ENCODE measurements around the gene PRDM5. TPM values are rescaled to one million over a fixed set of nuclear protein-coding genes. Genes with fewer than 3 reads are reported as not detected.
A peak's percentile ranks its signal among the peaks of the same experiment; 100 is the strongest.

PRDM5 gene
- 1 to 10 TPM; 3.5 to 3.8 TPM for total RNA-seq
- polyA plus RNA-seq = 1 to 10 TPM in 1 of 3 donors, under 1 TPM in 2; 0.74 to 1.9 (median 0.94) TPM
- 0.98 to 4.3 (median 2.1) reads per million in 6 experiments for total RNA-seq

DNA sequence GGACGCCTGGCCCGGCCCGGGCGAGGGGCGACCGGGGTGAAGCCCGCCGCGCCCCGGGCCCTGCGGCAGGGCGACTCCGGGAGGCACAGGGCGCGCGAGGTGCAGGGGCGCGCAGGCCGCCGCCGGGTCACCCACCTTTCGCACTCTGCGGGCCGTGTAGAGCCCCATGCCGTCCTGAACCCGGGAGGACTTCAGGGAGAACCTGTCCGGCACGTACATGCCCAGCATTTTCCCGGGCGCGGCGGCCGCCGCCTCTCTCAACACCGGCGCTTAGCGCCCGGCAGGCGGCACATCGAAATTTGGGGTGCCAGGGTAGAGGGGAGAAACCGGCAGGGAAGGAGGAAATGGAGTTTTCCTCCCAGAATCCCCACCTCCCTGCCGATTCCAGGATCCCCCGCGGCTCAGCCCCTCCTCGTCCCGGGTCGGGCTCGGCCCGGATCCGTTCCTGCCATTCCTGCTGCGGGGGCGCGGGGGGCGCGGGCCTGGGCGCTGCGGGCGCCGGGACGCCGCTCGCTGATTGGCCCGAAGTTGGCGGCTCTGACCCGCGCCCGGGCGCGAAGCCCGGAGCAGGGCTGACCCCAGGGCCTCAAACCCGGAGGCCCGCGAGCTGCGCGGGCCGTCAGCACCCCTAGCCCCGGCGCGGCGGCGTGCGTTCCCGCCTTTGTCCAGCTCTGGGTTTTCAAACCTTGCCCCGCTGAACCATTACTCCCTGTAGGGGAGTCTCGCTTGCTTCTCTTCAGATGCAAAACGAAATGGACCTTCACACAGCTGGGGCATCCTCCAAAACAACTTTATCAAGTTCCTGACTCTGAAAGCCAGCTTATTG, at the start of gene PRDM5:
TSS of gene PRDM5 (minus strand) at position 346 of the 826 bp plus-strand sequence. CDS start at position 228, 118 bp downstream.
- H3K36me3 Mint-ChIP-seq = peaks cover 0 to 11% (median 0%) of the 10 kb centered on the region in 3 donors
- DNase-seq = peak; percentile 2 to 65 (median 34)
- H3K9me3 Mint-ChIP-seq = no peaks in the 10 kb centered on the region
- H3K27ac Mint-ChIP-seq = peak within 1 kb of the TSS; percentile 72 to 97 (median 92)
- H3K4me3 Mint-ChIP-seq = peak within 1 kb of the TSS; percentile 85 to 98 (median 94)
- peaks cover 0 to 15% (median 0%) of the 10 kb centered on the region in 5 donors for H3K27me3 Mint-ChIP-seq
- peak; percentile 61 to 64 for ATAC-seq
- peaks cover 10 to 20% (median 14%) of the 10 kb centered on the region in 4 donors for H3K4me1 Mint-ChIP-seq
- POLR2A ChIA-PET = interaction anchor here (0.6 to 2.7 kb wide), 5 partner anchors 56 to 898 kb away, joined by 3 to 12 read pairs (median 3); no protein-coding TSS in a partner anchor

DNA sequence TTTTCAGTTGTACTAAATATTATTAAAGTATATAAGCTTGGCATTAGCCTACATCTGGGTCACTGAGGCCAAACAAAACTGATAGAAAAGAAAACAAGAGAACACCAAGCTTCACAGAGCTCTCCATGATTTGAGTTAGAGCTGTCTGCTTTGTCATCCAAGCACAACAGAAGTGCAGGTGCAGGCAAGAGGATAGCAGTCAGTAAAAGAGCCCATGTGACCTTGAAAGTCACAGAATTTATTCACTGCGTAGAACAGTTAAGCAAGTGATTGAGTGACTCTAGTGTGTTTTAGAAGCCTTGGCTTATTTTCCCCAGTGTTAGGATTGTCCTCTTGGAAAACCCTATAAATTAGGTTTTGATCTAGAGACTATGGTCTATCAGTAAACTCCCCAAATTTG, 49.4 kb upstream of the PRDM5 start:
- Mint-ChIP-seq H3K27ac (no peak overlapping the region), H3K36me3 (no peaks in the 10 kb centered on the region), H3K4me1 (no peaks in the 10 kb centered on the region), H3K9me3 (no peaks in the 10 kb centered on the region), H3K27me3 (peaks cover 0 to 2% (median 0%) of the 10 kb centered on the region in 5 donors), H3K4me3 (no peak overlapping the region)
- DNase-seq (no peak), ATAC-seq (no peak)
- POLR2A ChIA-PET = no interaction called here

DNA sequence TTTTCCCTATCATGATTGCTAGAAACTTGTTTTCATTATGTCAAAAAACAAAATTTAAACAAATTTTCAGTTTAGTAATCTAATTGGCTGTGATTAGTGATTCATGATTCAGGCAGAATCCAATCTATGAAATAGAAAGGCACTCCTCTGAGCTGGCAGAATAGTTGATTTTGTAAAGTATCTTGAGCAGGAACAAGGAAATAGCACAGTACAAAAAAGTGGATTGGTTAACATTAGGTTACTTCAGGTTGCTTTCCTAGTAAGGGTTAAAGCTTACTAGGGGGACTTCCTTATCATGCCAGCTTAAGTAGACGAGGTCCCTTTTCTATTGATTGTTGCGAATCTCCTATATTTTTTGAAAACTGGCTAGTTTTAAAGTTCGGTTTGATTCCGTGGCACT, 43.4 kb upstream of the PRDM5 start:
- Mint-ChIP-seq H3K4me3 (no peak overlapping the region), H3K4me1 (peaks cover 0 to 1% (median 0%) of the 10 kb centered on the region in 4 donors)
- ATAC-seq = no peak

DNA sequence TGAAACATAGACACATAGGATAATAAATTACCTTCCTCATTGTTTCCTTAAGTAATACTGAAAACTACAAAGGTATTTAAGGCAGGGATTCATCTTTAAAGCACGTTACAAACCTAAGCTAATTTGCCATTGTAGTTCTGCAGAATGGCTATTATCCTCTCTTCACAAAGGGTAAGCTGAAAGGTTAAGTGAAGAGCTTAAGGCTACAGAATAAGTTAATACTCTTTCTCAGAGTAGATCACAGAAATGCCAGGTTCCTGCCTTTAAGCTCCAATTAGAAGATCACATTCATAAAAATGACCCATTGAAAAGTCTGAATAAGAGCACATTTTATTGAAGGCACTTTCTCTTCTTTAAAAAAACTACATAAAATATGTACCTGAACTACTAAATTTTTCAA, 42.1 kb upstream of the PRDM5 start:
- Mint-ChIP-seq H3K4me3 (no peak overlapping the region), H3K36me3 (no peaks in the 10 kb centered on the region), H3K4me1 (peaks cover 0 to 1% (median 0%) of the 10 kb centered on the region in 4 donors), H3K27me3 (peaks cover 0 to 2% (median 0%) of the 10 kb centered on the region in 5 donors), H3K9me3 (no peaks in the 10 kb centered on the region), H3K27ac (no peak overlapping the region)
- POLR2A ChIA-PET = no interaction called here
- ATAC-seq (no peak), DNase-seq (no peak)

More for the DNA sequence above, 43.4 kb upstream of the PRDM5 start:
- Mint-ChIP-seq H3K36me3 (no peaks in the 10 kb centered on the region), H3K27me3 (peaks cover 0 to 2% (median 0%) of the 10 kb centered on the region in 5 donors), H3K9me3 (no peaks in the 10 kb centered on the region), H3K27ac (no peak overlapping the region)
- DNase-seq = no peak
- POLR2A ChIA-PET = no interaction called here

DNA sequence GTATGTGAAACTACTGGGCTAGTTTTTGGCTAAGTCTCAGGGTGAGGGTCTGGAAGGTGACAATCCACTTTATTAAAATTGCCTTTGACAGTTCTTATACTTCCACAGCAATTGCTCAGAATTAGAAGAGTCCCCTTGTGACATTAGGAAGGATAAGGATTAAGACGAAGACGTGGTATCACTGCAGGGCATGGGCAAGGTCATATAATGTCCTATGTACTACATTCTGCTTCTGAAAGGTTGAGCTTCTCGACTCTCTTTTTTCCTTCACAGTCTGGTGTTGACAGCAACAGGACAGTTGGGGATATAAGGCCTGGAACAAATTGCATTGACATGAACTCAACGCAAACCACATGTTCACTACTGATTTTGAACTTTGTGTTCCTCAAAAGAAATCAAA, 40.9 kb upstream of the PRDM5 start:
- Mint-ChIP-seq H3K27ac (no peak overlapping the region), H3K4me3 (no peak overlapping the region), H3K27me3 (peaks cover 0 to 1% (median 0%) of the 10 kb centered on the region in 5 donors), H3K4me1 (peaks cover 0 to 1% (median 0%) of the 10 kb centered on the region in 4 donors), H3K36me3 (no peaks in the 10 kb centered on the region), H3K9me3 (peaks cover 0 to 2% (median 0%) of the 10 kb centered on the region in 9 donors)
- DNase-seq (no peak), ATAC-seq (no peak)
- POLR2A ChIA-PET = no interaction called here

DNA sequence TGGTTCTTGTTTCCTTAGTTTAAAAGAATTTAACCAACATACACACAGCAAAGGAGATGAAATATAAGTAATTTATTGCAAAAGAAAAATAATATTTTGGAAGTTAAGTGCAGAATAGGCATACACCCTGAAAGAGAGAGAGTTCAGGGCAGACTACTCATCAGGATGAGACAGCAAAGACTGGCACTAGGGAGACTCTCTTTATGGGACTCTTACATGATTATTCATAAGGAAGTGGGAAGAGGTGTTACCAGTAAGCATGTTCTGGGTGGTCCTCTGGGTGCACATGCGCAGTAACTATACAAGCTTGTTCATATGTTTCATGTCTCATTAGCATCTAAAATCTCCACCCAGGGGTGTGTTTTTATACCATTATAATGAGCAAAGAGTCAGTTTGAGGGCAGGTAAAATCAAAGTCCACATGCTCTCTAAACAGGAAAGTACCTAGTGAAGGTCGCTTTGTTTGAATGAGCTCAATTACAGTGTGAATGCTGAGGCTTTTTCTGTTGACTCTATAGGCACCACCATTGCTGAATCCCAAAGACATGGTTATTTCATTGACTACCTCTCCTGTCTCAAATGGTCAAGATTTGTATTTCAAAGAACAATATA, 38.2 kb upstream of the PRDM5 start:
- H3K4me1 Mint-ChIP-seq = peaks cover 0 to 1% (median 0%) of the 10 kb centered on the region in 4 donors
- H3K27me3 Mint-ChIP-seq = peaks cover 0 to 1% (median 0%) of the 10 kb centered on the region in 5 donors
- ATAC-seq (no peak), DNase-seq (no peak)
- H3K9me3 Mint-ChIP-seq = peaks cover 0 to 2% (median 0%) of the 10 kb centered on the region in 9 donors
- POLR2A ChIA-PET = no interaction called here
- H3K36me3 Mint-ChIP-seq = no peaks in the 10 kb centered on the region
- H3K4me3 Mint-ChIP-seq = no peak overlapping the region
- H3K27ac Mint-ChIP-seq = no peak overlapping the region

DNA sequence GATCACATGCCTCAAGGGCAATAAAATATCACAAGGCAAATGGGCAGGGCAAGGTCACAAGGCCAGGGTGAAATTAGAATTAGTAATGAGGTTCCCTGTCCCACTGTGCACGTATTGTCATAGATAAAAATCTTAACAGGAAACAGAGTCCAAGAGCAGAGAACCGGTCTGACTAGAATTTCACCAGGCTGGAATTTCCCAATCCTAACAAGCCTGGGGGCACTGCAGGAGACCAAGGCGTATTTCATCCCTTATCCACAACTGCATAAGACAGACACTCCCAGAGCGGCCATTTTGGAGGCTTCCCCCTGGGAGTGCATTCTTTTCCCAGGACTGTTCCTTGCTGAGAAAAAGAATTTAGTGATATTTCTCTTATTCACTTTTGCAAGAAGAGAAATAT, 25.9 kb upstream of the PRDM5 start:
- no peak for ATAC-seq
- H3K27me3 Mint-ChIP-seq = no peaks in the 10 kb centered on the region
- peaks cover 0 to 32% (median 28%) of the 10 kb centered on the region in 3 donors for H3K36me3 Mint-ChIP-seq
- peaks cover 0 to 2% (median 0%) of the 10 kb centered on the region in 4 donors for H3K4me1 Mint-ChIP-seq
- DNase-seq = no peak
- no peak overlapping the region for H3K27ac Mint-ChIP-seq
- H3K4me3 Mint-ChIP-seq = no peak overlapping the region
- peaks cover 8 to 61% (median 40%) of the 10 kb centered on the region in 9 donors for H3K9me3 Mint-ChIP-seq
- POLR2A ChIA-PET = no interaction called here

DNA sequence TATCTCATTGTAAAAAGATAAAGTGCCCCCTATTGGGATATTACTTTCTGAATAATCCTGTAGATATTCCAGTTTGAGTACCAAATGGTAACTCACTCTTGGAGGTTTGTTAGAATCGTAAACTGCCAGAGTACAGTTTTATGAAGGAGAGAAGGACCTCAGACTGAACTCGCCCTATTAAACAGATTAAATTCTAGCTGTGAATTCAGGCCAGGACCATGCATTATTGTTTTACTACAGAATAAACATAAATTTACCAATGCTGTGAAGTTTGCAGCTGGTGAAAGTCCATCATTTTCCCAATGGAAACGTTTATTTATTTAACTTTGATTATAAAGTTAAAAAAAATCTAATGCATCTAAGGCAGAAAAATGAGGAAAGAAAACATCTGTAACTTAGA, 20.2 kb upstream of the PRDM5 start:
- Mint-ChIP-seq H3K27ac (no peak overlapping the region), H3K36me3 (peaks cover 0 to 21% (median 17%) of the 10 kb centered on the region in 3 donors), H3K27me3 (no peaks in the 10 kb centered on the region), H3K9me3 (peaks cover 4 to 35% (median 21%) of the 10 kb centered on the region in 9 donors), H3K4me1 (no peaks in the 10 kb centered on the region), H3K4me3 (no peak overlapping the region)
- DNase-seq (no peak), ATAC-seq (no peak)
- POLR2A ChIA-PET = no interaction called here

DNA sequence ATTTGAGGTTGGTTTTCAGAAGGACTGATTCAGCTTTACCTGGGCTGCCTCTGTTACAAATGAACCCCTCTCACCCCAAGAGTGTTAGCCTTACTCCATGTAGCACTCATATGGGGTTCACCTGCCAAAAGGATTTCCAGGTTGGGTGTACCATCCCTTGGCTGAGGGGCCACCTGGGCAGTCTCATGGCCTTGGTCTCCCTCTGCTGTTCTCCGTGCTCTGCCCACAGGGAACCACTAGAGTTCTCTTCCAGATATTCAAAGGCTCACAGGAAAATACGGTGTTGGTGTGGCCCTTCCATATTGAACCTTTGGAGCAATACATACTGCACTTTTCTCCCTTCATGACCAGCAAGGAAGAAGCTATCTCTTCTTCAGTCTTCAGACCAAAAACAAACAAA, 18.0 kb upstream of the PRDM5 start:
- no peaks in the 10 kb centered on the region for H3K4me1 Mint-ChIP-seq
- H3K9me3 Mint-ChIP-seq = peaks cover 3 to 27% (median 12%) of the 10 kb centered on the region in 9 donors
- no peaks in the 10 kb centered on the region for H3K27me3 Mint-ChIP-seq
- ATAC-seq = no peak
- H3K36me3 Mint-ChIP-seq = peaks cover 0 to 19% (median 14%) of the 10 kb centered on the region in 3 donors
- no peak overlapping the region for H3K4me3 Mint-ChIP-seq
- DNase-seq = no peak
- H3K27ac Mint-ChIP-seq = peak overlapping the region in 2 of 10 donors; percentile 10 to 31
- POLR2A ChIA-PET = no interaction called here

DNA sequence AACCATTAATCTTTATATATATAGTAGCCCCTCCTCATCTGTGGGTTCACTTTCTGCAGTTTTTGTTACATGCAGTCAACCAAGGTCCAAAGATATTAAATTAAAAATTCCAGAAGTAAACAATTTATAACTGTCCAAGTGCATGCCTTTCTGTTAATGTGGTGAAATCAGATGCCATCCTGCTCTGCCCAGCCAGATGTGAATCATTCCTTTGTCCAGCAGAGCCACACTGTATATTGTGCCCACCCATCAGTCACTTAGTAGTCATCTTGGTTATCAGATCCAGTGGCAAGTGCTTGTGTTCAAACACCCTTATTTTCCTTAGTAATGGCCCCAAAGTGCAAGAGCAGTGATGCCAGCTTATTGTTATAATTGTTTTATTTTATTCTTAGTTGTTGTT, 17.2 kb upstream of the PRDM5 start:
- DNase-seq = no peak
- peaks cover 0 to 19% (median 7%) of the 10 kb centered on the region in 9 donors for H3K9me3 Mint-ChIP-seq
- POLR2A ChIA-PET = no interaction called here
- no peak overlapping the region for H3K27ac Mint-ChIP-seq
- H3K4me1 Mint-ChIP-seq = no peaks in the 10 kb centered on the region
- H3K4me3 Mint-ChIP-seq = no peak overlapping the region
- H3K27me3 Mint-ChIP-seq = no peaks in the 10 kb centered on the region
- H3K36me3 Mint-ChIP-seq = peaks cover 0 to 13% (median 5%) of the 10 kb centered on the region in 3 donors
- ATAC-seq = no peak

DNA sequence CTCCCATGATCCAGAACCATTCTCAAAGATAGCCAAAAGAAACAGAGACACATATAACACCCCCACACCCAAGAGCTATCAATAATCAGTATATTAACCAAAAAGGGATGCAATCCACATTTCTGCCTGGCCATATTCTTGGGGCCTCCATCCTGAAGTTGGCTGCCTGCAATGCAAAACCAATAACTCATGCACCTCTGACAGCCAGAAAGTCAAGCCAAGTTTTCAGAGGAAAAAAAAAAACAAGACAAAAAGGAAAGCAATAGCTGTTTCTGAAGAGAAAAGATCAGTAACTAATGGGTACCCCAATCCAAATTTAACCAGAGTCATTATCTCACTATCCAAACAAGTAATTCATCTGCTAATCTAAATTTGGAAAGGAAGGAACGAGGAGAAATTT, 7.3 kb upstream of the PRDM5 start:
- peaks cover 0 to 5% (median 0%) of the 10 kb centered on the region in 3 donors for H3K36me3 Mint-ChIP-seq
- POLR2A ChIA-PET = no interaction called here
- DNase-seq = no peak
- peaks cover 0 to 3% (median 0%) of the 10 kb centered on the region in 5 donors for H3K27me3 Mint-ChIP-seq
- no peak overlapping the region for H3K4me3 Mint-ChIP-seq
- no peaks in the 10 kb centered on the region for H3K4me1 Mint-ChIP-seq
- peak overlapping the region in 1 of 10 donors; percentile 17 for H3K27ac Mint-ChIP-seq
- H3K9me3 Mint-ChIP-seq = no peaks in the 10 kb centered on the region
- ATAC-seq = no peak

DNA sequence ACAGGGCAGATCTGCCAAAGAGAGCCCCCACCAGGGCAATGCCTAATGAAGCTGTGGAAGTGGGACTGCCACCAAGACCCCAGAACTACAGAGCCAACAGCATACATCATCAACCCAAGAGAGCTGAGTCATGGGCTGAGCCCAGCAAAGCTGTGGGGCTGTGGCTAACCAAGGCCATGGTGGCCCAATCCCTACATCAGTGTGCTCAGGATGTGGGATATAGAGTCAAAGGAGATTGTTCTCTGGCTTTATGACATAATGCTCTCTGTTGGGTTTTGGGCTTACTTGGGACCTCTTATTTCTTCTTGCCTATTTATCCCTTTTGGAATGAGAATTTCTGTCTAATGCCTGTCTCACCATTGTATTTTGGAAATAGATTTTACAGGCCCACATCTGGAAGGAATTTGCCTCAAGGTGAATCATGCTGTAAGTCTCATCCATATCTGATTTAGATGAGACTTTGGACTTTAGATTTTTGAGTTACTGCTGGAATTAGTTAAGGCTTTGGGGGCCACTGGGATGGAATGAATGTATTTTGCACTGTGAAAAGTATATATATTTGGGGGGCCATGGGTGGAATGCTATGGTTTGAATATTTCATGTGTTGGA, 5.4 kb upstream of the PRDM5 start:
- POLR2A ChIA-PET = no interaction called here
- DNase-seq (no peak), ATAC-seq (no peak)
- Mint-ChIP-seq H3K27me3 (peaks cover 0 to 6% (median 0%) of the 10 kb centered on the region in 5 donors), H3K9me3 (no peaks in the 10 kb centered on the region), H3K27ac (no peak overlapping the region), H3K4me3 (no peak overlapping the region), H3K36me3 (peaks cover 0 to 5% (median 0%) of the 10 kb centered on the region in 3 donors), H3K4me1 (peaks cover 0 to 7% (median 2%) of the 10 kb centered on the region in 4 donors)
